ENCODE measurements around the gene CNOT9. TPM values are rescaled to one million over a fixed set of nuclear protein-coding genes. Genes with fewer than 3 reads are reported as not detected.

Gene CNOT9
- total and polyA plus RNA-seq, 2 of the 13 experiments (the other 11 are each of a cell fraction or from before 2014, with no cell fraction given), result 82.6 to 92.4 TPM

GRCh38 chr2:218568190-218569037 is at the start of gene CNOT9, which contains the start of gene USP37 (continued):
- TF ChIP-seq ZNF18 (CRISPR knock-in tag; IDR thresholded peaks at IDR 0.05; ENCODE audit: insufficient replicate concordance) (peak; percentile 95), ZNF646 (CRISPR knock-in tag; IDR thresholded peaks at IDR 0.05) (peak; percentile 67; the same call in 1 of the 2 replicates), IKZF1 (IDR thresholded peaks at IDR 0.05) (no peak), RFXANK (CRISPR knock-in tag; IDR thresholded peaks at IDR 0.05) (peak; percentile 83; the same call in 1 of the 2 replicates), ZNF253 (CRISPR knock-in tag; IDR thresholded peaks at IDR 0.05; ENCODE audit: borderline replicate concordance) (peak; percentile 75), KAT8 (CRISPR knock-in tag; IDR thresholded peaks at IDR 0.05) (peak; percentile 94), NR1H2 (CRISPR knock-in tag; IDR thresholded peaks at IDR 0.05; ENCODE audit: borderline replicate concordance, low read depth) (peak; percentile 76; the same call in 1 of the 2 replicates), MEIS2 (CRISPR knock-in tag; IDR thresholded peaks at IDR 0.05) (peak; percentile 46), SKI (IDR thresholded peaks at IDR 0.05; ENCODE audit: partially characterized antibody) (no peak), ZC3H4 (CRISPR knock-in tag; IDR thresholded peaks at IDR 0.05; ENCODE audit: borderline replicate concordance) (no peak), ZNF652 (CRISPR knock-in tag; IDR thresholded peaks at IDR 0.05; ENCODE audit: borderline replicate concordance, low read depth) (peak; percentile 23; the same call in 1 of the 2 replicates), CHD2 (IDR thresholded peaks at IDR 0.05; ENCODE audit: low read depth, low read length) (peak; percentile 67), AGO1 (IDR thresholded peaks at IDR 0.05; ENCODE audit: low read depth, low read length, poor library complexity, severe bottlenecking) (peak; percentile 23)
- TF ChIP-seq, protein P1, sequence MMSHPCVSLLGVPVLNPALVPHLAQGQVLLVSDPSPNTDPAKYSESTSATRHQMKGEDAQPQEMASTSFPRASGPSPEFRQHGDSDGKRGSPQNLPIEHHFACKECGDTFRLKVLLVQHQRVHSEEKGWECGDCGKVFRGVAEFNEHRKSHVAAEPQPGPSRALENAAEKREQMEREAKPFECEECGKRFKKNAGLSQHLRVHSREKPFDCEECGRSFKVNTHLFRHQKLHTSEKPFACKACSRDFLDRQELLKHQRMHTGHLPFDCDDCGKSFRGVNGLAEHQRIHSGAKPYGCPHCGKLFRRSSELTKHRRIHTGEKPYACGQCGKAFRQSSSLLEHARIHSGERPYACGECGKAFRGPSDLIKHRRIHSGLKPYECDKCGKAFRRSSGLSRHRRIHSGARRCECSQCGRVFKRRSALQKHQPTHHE (CRISPR knock-in tag; IDR thresholded peaks at IDR 0.05; ENCODE audit: borderline replicate concordance), result peak; percentile 98
- TF ChIP-seq, protein P2, sequence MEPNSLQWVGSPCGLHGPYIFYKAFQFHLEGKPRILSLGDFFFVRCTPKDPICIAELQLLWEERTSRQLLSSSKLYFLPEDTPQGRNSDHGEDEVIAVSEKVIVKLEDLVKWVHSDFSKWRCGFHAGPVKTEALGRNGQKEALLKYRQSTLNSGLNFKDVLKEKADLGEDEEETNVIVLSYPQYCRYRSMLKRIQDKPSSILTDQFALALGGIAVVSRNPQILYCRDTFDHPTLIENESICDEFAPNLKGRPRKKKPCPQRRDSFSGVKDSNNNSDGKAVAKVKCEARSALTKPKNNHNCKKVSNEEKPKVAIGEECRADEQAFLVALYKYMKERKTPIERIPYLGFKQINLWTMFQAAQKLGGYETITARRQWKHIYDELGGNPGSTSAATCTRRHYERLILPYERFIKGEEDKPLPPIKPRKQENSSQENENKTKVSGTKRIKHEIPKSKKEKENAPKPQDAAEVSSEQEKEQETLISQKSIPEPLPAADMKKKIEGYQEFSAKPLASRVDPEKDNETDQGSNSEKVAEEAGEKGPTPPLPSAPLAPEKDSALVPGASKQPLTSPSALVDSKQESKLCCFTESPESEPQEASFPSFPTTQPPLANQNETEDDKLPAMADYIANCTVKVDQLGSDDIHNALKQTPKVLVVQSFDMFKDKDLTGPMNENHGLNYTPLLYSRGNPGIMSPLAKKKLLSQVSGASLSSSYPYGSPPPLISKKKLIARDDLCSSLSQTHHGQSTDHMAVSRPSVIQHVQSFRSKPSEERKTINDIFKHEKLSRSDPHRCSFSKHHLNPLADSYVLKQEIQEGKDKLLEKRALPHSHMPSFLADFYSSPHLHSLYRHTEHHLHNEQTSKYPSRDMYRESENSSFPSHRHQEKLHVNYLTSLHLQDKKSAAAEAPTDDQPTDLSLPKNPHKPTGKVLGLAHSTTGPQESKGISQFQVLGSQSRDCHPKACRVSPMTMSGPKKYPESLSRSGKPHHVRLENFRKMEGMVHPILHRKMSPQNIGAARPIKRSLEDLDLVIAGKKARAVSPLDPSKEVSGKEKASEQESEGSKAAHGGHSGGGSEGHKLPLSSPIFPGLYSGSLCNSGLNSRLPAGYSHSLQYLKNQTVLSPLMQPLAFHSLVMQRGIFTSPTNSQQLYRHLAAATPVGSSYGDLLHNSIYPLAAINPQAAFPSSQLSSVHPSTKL (CRISPR knock-in tag; IDR thresholded peaks at IDR 0.05), result peak; percentile 34

Data from HepG2 (cell line).